ENCODE results near the gene CNTNAP2. TPM values are rescaled to one million over a fixed set of nuclear protein-coding genes. Genes with fewer than 3 reads are reported as not detected.

The CNTNAP2 gene
- polyA plus RNA-seq, 1 donor: 6.1 TPM

DNA sequence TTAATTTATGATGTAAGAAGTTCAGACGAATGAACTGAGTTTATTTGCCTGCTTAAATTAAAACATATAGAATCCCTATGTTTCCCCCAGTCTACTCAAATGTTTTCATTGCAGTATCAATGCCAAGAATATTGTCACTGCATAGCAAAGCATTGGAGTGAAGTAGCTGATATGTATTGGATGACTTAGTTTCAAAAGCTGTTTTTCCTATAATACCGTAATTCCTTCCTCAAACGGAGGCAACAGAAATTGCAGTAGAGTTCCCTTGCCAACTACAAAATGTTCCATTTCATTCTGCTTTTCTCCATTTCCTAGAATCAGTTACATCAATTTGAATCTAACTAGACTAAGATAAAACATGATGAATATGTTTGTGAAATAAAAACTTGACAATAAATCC, 174.1 kb downstream of the CNTNAP2 start:
- peak; percentile 9 for DNase-seq (ENCODE audit: low read depth)

- DNase-seq (ENCODE audit: low read depth): no peak
Measured at GRCh38 chr7:146291900-146292299, 175.3 kb downstream of the CNTNAP2 start.

GRCh38 chr7:146296028-146296427, 179.4 kb downstream of the CNTNAP2 start:
- no peak for DNase-seq (ENCODE audit: low read depth)

- DNase-seq (ENCODE audit: low read depth): no peak
Measured at GRCh38 chr7:146314962-146315361, 198.4 kb downstream of the CNTNAP2 start.

GRCh38 chr7:146319629-146320028, 203.0 kb downstream of the CNTNAP2 start:
- no peak for DNase-seq (ENCODE audit: low read depth)

GRCh38 chr7:146321301-146321700, 204.7 kb downstream of the CNTNAP2 start:
- no peak for DNase-seq (ENCODE audit: low read depth)

DNA sequence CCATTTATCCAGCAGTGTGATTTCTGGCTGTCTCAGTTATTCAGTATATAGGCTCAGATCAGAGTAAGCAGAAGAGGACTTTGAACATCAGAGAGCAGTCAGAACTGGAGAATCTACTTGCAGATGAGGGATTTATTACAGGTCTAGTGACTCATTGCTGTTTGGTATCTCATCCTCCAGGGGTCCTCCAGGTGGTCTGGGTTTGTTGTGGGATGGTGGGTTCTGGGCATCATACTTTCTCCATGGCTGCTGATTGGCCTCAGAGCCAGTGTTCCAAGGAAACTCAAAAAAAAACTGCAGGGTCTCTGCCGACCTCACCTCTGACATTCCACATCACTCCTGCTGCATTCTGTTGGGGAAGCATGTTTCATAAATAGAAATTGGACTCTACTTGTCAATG, 214.8 kb downstream of the CNTNAP2 start:
- DNase-seq (ENCODE audit: low read depth): no peak

GRCh38 chr7:146345251-146345650, 228.7 kb downstream of the CNTNAP2 start:
- DNase-seq (ENCODE audit: low read depth): no peak

DNA sequence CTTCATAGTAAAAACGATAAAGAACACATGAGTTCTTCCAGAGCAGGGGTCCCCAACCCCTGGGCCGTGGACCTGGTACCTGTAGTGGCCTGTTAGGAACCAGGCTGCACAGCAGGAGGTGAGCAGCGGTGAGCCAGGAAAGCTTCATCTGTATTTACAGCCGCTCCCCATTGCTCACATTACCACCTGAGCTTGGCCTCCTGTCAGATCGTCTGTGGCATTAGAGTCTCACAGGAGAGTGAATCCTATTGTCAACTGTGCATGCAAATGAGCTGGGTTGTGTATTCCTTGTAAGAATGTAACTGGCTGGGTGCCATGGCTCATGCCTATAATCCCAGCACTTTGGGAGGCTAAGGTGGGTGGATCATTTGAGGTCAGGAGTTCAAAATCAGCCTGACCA, 229.5 kb downstream of the CNTNAP2 start:
- DNase-seq (ENCODE audit: low read depth): no peak

GRCh38 chr7:146355216-146355615, 238.6 kb downstream of the CNTNAP2 start:
- DNase-seq (ENCODE audit: low read depth): no peak

- no peak for DNase-seq (ENCODE audit: low read depth)
Measured at GRCh38 chr7:146359176-146359575, 242.6 kb downstream of the CNTNAP2 start.

DNA sequence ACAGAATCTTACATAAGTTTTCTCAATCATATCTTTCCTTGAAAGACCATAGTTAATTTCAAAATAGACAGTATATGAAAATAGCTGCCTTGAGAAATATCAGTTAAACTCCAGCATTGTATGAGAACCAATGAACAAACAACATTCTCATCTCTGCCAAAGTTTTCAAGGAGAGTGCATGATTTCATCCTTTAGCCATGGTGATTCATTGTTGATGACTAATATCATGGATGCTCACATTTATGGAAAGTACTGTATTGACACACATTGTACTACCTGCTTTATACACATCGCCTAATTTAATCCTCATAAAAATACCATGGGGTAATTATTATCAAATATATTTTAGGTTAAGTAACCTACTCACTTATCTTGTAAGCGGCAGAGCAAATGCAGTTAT, 250.3 kb downstream of the CNTNAP2 start:
- no peak for DNase-seq (ENCODE audit: low read depth)

DNA sequence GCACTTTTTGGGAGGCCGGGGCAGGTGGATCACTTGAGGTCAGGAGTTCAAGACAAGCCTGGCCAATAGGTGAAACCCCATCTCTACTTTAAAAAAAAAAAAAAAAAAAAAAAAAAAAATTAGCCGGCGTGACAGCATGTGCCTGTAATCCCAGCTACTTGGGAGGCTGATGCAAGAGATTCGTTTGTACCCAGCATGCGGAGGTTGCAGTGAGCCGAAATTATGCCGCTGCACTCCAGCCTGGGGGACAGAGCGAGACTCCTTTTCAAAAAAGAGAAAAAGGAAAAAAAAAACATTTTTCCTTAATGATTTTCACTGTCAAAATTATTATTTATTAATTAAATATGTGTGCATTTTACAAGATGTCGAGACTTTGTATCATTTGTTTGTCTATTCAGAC, 253.6 kb downstream of the CNTNAP2 start:
- DNase-seq (ENCODE audit: low read depth): no peak

DNA sequence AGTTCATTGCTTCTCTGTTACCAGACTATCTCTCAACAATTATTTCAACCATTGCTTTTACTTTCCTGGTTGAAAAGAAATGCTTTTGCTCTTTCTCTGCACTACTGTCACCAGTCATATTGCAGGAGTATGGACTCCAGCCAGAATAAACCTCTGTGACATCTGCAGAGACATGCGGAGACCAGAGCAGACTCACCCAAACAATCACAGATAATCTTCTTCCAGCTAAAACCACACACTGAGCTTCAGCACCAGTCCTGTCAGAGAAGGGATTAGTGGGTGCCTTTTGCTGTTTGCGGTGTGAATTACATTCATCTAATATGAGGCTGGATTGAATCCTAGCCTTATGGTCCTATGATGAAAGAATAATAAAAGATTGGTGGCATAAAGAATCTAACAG, 258.6 kb downstream of the CNTNAP2 start:
- DNase-seq (ENCODE audit: low read depth): no peak

DNA sequence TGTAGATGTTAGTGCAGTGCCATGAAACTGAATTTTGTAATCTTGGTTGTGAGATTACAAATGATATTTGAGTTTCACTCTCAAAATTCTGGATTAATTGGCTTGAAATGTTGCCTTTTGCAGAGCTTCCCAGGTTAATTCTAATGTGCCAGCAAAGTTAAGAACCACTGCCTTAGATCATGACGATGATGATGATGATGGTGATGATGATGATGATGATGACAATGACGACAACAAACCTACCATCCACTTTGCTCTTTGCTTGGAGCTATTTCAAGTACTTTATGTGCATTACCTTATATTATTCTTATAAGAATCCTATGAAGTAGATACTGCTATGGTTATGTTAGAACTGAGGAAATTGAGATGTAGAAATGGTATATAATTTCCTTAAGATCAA, 261.6 kb downstream of the CNTNAP2 start:
- no peak for DNase-seq (ENCODE audit: low read depth)

GRCh38 chr7:146387140-146387539, 270.5 kb downstream of the CNTNAP2 start:
- no peak for DNase-seq (ENCODE audit: low read depth)

GRCh38 chr7:146388928-146389327, 272.3 kb downstream of the CNTNAP2 start:
- DNase-seq (ENCODE audit: low read depth): no peak

DNA sequence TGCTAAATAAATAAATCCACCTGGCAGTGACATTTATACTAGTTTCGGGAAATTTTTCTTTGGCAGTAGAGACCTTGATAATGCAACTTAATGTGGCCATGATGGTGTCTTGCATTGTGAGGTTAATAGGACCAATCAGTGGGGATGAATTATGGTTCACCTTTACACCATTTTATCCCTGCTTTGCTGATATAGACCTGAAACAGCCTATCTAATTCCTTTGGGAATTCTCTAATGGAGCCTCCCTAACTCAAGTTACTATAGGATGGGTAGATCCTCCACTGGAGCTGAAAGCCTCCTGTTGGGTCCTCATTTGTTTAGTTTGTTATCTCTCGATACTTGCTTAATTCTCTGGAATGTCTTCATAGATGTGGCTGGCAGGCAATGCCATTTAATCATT, 276.7 kb downstream of the CNTNAP2 start:
- DNase-seq (ENCODE audit: low read depth): no peak

DNA sequence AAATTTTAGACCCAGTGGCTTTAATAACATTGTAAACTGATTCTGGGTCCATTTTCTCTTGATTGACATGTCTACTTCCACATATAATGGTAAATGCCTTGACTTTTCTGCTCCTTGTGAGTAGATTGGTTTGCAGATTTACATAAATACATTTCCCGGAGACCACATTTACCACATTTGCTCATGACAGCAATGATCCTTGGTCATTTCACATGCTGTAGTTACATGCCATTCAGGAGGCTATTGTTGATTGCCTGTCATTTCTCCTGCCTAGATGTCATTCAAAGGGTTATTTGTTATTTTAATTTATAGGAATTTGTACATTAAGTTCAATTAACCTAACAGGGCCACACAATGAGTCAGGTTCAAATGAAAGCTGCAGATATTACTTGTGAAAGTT, 280.5 kb downstream of the CNTNAP2 start:
- no peak for DNase-seq (ENCODE audit: low read depth)

DNA sequence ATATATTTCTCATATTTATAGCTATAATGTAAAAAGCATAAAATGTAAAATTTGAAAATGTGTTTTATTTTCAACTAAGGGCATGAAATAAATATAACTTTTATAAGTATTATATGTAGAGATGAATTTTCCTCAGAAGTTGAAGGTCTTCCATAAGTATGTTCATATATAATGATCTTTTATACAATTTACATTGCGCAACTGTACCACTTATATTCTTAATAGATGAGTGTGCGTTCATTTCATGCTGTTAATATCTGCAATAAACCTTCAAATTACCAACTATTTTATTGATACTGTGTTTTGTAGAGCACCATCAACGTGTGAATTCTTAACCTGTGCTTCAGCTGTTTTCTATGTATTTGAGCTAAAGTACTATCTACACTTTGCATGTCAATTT, 285.3 kb downstream of the CNTNAP2 start:
- no peak for DNase-seq (ENCODE audit: low read depth)

GRCh38 chr7:146405737-146406136, 289.1 kb downstream of the CNTNAP2 start:
- no peak for DNase-seq (ENCODE audit: low read depth)

GRCh38 chr7:146411975-146412374, 295.4 kb downstream of the CNTNAP2 start:
- no peak for DNase-seq (ENCODE audit: low read depth)

DNA sequence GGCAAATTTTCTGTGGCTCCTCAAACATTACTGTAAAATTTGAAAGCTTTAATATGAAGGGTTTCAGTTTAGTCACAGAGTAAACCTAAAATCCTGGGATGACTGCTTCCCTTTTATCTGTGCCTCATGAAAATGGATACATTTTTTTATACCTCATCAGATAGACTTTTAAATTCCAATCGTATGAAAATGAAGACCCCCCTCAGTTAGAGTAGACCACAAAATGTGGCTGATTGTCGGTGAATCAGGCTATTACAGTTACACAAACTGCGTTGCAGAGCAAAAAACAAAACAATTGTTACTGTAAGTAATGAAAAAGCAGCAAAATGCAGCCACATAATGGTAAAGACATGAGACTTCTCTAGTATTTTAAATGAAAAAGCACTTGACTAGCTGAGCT, 296.2 kb downstream of the CNTNAP2 start:
- DNase-seq (ENCODE audit: low read depth): no peak

DNA sequence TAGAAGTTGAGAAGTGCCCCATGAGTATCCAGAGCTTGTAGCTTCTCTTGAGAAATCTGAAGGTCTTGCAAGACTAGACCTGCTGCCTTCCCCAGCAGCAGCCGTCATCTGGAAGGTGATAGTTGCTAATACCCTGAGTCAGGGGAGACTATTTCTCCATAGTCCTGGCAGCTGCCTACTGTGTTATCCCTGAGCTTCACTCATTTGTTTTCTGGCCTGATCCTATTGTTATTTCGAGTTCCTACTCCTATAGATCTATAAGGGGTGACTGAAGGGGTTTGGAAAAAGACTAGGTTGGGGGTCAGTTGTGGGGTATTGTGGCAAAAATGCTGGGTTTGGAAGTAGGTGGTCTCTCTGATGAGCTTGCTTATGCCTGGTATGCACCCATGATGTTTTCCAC, 297.8 kb downstream of the CNTNAP2 start:
- no peak for DNase-seq (ENCODE audit: low read depth)

- no peak for DNase-seq (ENCODE audit: low read depth)
Measured at GRCh38 chr7:146414937-146415336, 298.3 kb downstream of the CNTNAP2 start.
